ENCODE data around the gene CBR3. TPM values are rescaled to one million over a fixed set of nuclear protein-coding genes. Genes with fewer than 3 reads are reported as not detected.

Gene CBR3
- total RNA-seq, 1 experiment from 2014 or later, result 1.7 TPM

- RAD21 ChIA-PET (ENCODE audit: low non-redundant PET in 1 of 2, low total read pairs in 2 of 2, uncharacterized antibody in 2 of 2, unreplicated experiment in 2 of 2), result interaction anchor here (0.6 to 1.2 kb wide), 3 partner anchors 14 to 289 kb away, joined by 3 read pairs; no protein-coding TSS in a partner anchor
- Histone ChIP-seq H3K27me3 (ENCODE audit: insufficient read depth, low read length) (no peaks in the 10 kb centered on the region), H3K9ac (ENCODE audit: low read length) (0 out of 2 replicates have a peak overlapping the region, but pooled peaks have one; percentile 18), H3K4me3 (replicated peaks in 1 of 2; ENCODE audit: low read depth in 1 of 2, low read length in 2 of 2) (peak overlapping the region in 1 of 2 experiments; percentile 28; a peak in 3 of 4 replicates), H3K27ac (ENCODE audit: low read depth, low read length) (peak overlapping the region; percentile 52), H4K20me1 (ENCODE audit: insufficient read depth) (no peaks in the 10 kb centered on the region), H3K79me2 (ENCODE audit: insufficient read depth, low read length) (no peaks in the 10 kb centered on the region), H3K4me1 (ENCODE audit: control insufficient read depth in 1 of 2, insufficient read depth in 2 of 2, low read length in 2 of 2) (peaks cover 13 to 26% of the 10 kb centered on the region in 2 experiments), H3K4me2 (ENCODE audit: low read length) (peak overlapping the region; percentile 66), H2AFZ (ENCODE audit: low read depth, low read length, poor library complexity, severe bottlenecking) (peak overlapping the region; percentile 40), H3K36me3 (ENCODE audit: control insufficient read depth in 1 of 2, insufficient read depth in 2 of 2, low read length in 2 of 2) (no peaks in the 10 kb centered on the region), H3K9me3 (ENCODE audit: control insufficient read depth in 1 of 2, insufficient read depth in 1 of 2, low read depth in 1 of 2, low read length in 2 of 2) (no peaks in the 10 kb centered on the region), H3K9me2 (ENCODE audit: insufficient read depth) (no peaks in the 10 kb centered on the region)
- intact Hi-C loops (cut with micrococcal nuclease), result loop anchor here (1.0 to 2.0 kb wide), 2 partner anchors 68 to 189 kb away; no protein-coding TSS in a partner anchor
- ATAC-seq, result peak; percentile 99
- BruUV-seq (replicated peaks), result no TSS peak
- DNase-seq (ENCODE audit: low read depth, low spot score), result peak; percentile 98
- POLR2A ChIA-PET, result interaction anchor here (0.9 kb wide), 2 partner anchors 68 to 178 kb away, joined by 3 read pairs; partner anchors contain the start of gene MORC3
- CTCF ChIA-PET, result interaction anchor here (0.6 to 3.4 kb wide), 9 partner anchors 9 to 775 kb away, joined by 3 to 19 read pairs (median 3); no protein-coding TSS in a partner anchor
- TF ChIP-seq YY1 (IDR thresholded peaks at IDR 0.05; ENCODE audit: extremely low read depth, insufficient replicate concordance, low read depth, low read length), result peak; percentile 11
- 0 out of 2 replicates have a peak, but pooled peaks have one; percentile 46 for TF ChIP-seq SRF (IDR thresholded peaks at IDR 0.05; ENCODE audit: low read depth)
- peak; percentile 95 for TF ChIP-seq RAD21 (IDR thresholded peaks at IDR 0.05; ENCODE audit: low read depth)
- TF ChIP-seq POLR2AphosphoS5 (IDR thresholded peaks at IDR 0.05; ENCODE audit: low read depth, low read length), result peak; percentile 57; the same call in 1 of the 2 replicates
- TF ChIP-seq EGR1 (IDR thresholded peaks at IDR 0.05; ENCODE audit: low read depth), result no peak
- no peak for TF ChIP-seq POLR2A (IDR thresholded peaks at IDR 0.05; ENCODE audit: borderline replicate concordance, extremely low read depth, insufficient read depth, insufficient read length)
- no peak for TF ChIP-seq REST (IDR thresholded peaks at IDR 0.05; ENCODE audit: low read depth)
- TF ChIP-seq MAX (IDR thresholded peaks at IDR 0.05), result peak; percentile 57
- no peak for TF ChIP-seq ZNF274 (IDR thresholded peaks at IDR 0.05; ENCODE audit: low read depth, low read length)
- TF ChIP-seq EZH2 (IDR thresholded peaks at IDR 0.05), result no peak
- peak; percentile 63; the same call in 1 of the 2 replicates for TF ChIP-seq CBX3 (IDR thresholded peaks at IDR 0.05; ENCODE audit: low read depth)
- peak; percentile 87 for TF ChIP-seq FOSL1 (IDR thresholded peaks at IDR 0.05; ENCODE audit: low read depth)
- no peak for TF ChIP-seq ATF3 (IDR thresholded peaks at IDR 0.05)
- TF ChIP-seq SP1 (IDR thresholded peaks at IDR 0.05; ENCODE audit: low read depth), result peak; percentile 66
- no peak for TF ChIP-seq CEBPB (IDR thresholded peaks at IDR 0.05; ENCODE audit: low read depth)
- TF ChIP-seq SIN3A (IDR thresholded peaks at IDR 0.05; ENCODE audit: low read depth), result no peak; the same call in none of the 2 replicates
- TF ChIP-seq ELF1 (IDR thresholded peaks at IDR 0.05; ENCODE audit: borderline replicate concordance, low read depth), result no peak
- no peak for TF ChIP-seq ZBTB33 (IDR thresholded peaks at IDR 0.05; ENCODE audit: extremely low read depth, insufficient replicate concordance, low read length)
- no peak for TF ChIP-seq EZH2phosphoT487 (IDR thresholded peaks at IDR 0.05; ENCODE audit: borderline replicate concordance)
- TF ChIP-seq JUND (IDR thresholded peaks at IDR 0.05), result peak; percentile 80
- TF ChIP-seq ZFX (IDR thresholded peaks at IDR 0.05), result no peak
- peak; percentile 92 for TF ChIP-seq TCF7L2 (IDR thresholded peaks at IDR 0.05; ENCODE audit: borderline replicate concordance, extremely low read depth, insufficient read depth, insufficient read length)
Measured at GRCh38 chr21:36141513-36141925, 6.6 kb downstream of the CBR3 start.

All from HCT116 (cell line).